H1 (cell line): Measurements from ENCODE around the gene HOXB6. TPM values are rescaled to one million over a fixed set of nuclear protein-coding genes. Genes with fewer than 3 reads are reported as not detected.
A peak's percentile ranks its signal among the peaks of the same experiment; 100 is the strongest.

Source experiments
- CBX8 ChIP-seq: fragments of 300-800, 300-1000 bp; sonication (generic); IDR thresholded peaks from 2 replicates; pipeline ENCODE4 v1.7.1; 2016; ENCODE audit warnings: low read depth, low read length, borderline replicate concordance
- CHD7 ChIP-seq: fragments of 300-600 bp; sonication (generic); IDR thresholded peaks from 2 replicates; pipeline ENCODE4 v1.7.1; 2012; ENCODE audit warnings: low read length, moderate library complexity, mild to moderate bottlenecking, inconsistent platforms; ENCODE audit not compliant: insufficient replicate concordance
- PHF8 ChIP-seq: fragments of 200-600 bp; sonication (generic); conservative IDR thresholded peaks from 2 replicates; pipeline ENCODE4 v1.7.1; 2012; ENCODE audit warnings: low read depth, mild to moderate bottlenecking, inconsistent platforms, low read length, moderate library complexity
- RNF2 ChIP-seq: fragments of 200-900, 300-1000 bp; sonication (generic); IDR thresholded peaks from 2 replicates; pipeline ENCODE4 v1.7.1; 2016; ENCODE audit warnings: borderline replicate concordance, low read depth, mild to moderate bottlenecking, antibody characterized with exemption, low read length; ENCODE audit not compliant: poor library complexity, severe bottlenecking; ENCODE audit errors: missing control alignments
- SAP30 ChIP-seq: fragments of 300-600 bp; sonication (generic); IDR thresholded peaks from 2 replicates; pipeline ENCODE4 v1.7.1; 2012; ENCODE audit warnings: low read length, moderate library complexity, mild to moderate bottlenecking, inconsistent platforms; ENCODE audit not compliant: insufficient read depth, insufficient replicate concordance
- polyA plus RNA-seq, 7 experiments: library from polyadenylated mRNA; depleted of rRNA in 3 of 7; stranded (reverse) in 5 of 7; unstranded in 2 of 7; fragments of >200 nt in 5 of 7; fragments of 200-250 nt in 2 of 7; gene quantifications; 1 replicate in 5 of 7; 2 replicates in 1 of 7; 4 replicates in 1 of 7; pipeline versions ENCODE4 v1.2.1 to v1.2.3, GENCODE V29; 2011 to 2013; ENCODE audit warnings: missing spikeins in 2 of 7, mixed read lengths in 2 of 7
- total RNA-seq: library from RNA; stranded (reverse); fragmentation: NEBNext Ultra II Directional; extraction: Animal tissue kit (Norgen Biotek cat#: 25700); gene quantifications from 2 replicates; pipeline ENCODE4 v1.2.1, GENCODE V29; 2021

Gene HOXB6
- total and polyA plus RNA-seq, 2 of the 8 experiments (the other 6 are each of a cell fraction or from before 2014, with no cell fraction given): not detected

- no peak for TF ChIP-seq CHD7
- TF ChIP-seq RNF2: peak; percentile 85
- TF ChIP-seq CBX8: 0 out of 2 replicates have a peak, but pooled peaks have one; percentile 18
- TF ChIP-seq SAP30: no peak
- TF ChIP-seq PHF8: no peak
Observed at GRCh38 chr17:48555258-48556228, 49.2 kb downstream of the HOXB6 start (continued).
